SW 1271 (cell line): ENCODE data around the gene TBKBP1.
"Not testable (repeated sequence)": the region's sequence is repeated elsewhere in the genome, so short reads cannot be mapped to it uniquely, and the experiment has no call there.

Source experiments
- DNase-seq, 2 experiments: peaks; one replicate each; lab custom pipeline; 2025; lab: John Stamatoyannopoulos, UW

Gene TBKBP1

DNA sequence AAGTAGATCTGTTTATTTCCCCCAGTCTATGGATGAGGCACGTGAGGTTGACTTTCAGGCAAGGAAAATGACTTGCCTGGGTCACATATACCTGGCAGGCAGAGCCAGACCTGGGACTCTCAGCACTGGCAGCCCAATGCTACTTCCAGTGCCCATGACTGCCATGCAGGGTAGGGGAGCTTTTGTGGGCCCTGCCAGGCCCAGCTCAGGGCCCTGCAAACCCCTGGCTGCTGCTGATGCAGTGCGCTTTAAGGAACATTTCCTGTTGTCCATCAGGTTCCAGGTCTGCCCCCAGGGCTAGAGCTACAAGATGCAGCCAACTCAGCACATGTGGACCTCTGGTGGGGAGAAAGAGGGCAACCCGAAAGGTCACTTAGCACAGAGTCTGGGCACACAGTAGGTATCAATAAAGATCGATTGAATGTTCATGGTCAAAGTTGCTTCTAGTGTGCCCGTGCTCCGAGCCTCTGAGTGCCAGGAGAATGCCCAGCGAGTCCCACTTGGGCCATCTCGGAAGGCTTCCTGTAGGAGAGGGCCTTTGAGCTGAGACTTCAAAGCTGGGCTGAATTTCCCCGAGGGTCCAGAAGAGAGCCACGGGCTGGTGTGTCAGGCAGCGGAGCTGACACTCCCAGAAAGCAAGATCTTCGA lies 38.6 kb downstream of the TBKBP1 start:
- DNase-seq, result no peak

DNA sequence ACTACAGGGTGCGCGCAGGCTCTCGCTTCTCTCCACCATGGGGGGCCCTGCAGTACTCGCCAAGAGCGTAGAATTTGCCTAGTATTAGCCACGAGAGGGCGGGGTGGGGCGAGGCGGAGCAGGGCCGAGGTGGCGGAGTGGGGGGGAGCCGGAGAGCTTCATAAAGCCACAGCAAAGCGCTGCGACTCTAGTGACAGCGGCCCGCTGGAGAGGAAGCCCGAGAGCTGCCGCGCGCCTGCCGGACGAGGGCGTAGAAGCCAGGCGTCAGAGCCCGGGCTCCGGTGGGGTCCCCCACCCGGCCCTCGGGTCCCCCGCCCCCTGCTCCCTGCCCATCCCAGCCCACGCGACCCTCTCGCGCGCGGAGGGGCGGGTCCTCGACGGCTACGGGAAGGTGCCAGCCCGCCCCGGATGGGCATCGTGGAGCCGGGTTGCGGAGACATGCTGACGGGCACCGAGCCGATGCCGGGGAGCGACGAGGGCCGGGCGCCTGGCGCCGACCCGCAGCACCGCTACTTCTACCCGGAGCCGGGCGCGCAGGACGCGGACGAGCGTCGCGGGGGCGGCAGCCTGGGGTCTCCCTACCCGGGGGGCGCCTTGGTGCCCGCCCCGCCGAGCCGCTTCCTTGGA lies 39.2 kb downstream of the TBKBP1 start, which contains the start of gene TBX21:
Gene TBX21 (plus strand): TSS at position 190 of the 627 bp plus-strand sequence. CDS start 219 bp downstream, at position 409.
- peak in 1 of 2 experiments; percentile 72 for DNase-seq

- no peak for DNase-seq
These were observed 39.9 kb downstream of the TBKBP1 start for GRCh38 chr17:47733674-47734410.

DNA sequence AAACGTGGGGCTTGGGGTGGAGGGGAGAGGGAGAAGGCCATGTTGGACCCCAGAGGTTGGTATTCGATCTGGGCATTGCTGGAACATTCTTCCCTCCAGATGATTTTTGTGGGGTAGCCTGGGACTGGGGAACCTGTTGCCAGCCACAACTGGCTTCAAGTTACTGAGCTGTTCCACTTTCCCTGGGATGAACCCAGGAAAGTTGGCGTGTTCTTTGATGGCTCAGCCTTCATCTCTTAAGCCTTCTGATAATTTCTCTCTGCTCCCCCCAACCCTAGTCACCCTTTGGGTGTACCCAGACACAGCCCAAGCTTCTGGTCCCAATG lies 41.1 kb downstream of the TBKBP1 start:
- DNase-seq, result no peak

- no peak for DNase-seq
These were observed 41.6 kb downstream of the TBKBP1 start for GRCh38 chr17:47735536-47736011.

DNA sequence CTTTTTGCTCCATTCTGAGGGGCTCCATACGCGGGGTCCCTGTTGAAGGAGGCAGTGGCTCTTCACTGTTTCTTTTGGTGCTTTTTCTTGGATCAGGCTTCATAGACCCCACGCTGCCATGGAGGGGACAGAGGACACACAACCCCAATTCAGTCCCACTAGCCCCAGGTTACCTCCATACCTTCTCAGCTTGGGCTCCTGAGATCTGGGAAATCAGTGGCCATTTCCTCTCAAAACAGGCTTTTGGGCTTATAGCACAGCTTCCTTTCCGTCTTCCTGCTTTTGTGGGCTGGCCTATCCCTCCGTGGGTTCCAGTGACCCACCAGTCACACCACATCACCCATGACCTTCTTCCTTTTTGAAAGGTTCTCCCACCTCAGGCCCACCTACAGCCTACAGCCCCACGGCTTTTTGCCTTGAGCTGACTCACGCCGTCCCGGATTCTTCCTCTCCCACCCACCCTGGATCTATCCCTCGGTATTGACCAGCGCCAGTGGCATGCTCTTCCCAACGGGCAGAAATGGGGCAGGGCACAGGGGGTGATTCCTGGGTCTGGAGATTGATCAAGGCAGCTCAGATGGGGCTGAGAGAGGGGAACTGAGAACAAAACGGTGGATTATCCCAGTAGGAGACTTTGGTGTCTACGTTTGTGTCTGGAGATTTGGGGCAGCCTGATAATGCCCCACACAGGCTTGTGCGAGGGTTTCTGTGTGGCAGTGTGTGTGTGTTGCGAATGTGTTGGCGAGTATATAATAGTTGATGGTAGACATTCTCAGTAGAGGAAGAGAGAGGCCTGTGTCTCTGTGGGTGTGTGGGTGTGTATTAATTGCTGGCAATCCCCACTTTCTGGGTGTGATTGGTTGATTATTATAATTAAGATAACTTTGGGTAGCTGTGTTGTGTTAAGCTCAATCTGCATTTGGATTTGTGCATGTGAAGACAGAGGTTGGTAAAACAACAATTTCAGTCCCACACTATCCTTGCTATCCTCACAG lies 42.8 kb downstream of the TBKBP1 start:
- DNase-seq, result no peak

DNA sequence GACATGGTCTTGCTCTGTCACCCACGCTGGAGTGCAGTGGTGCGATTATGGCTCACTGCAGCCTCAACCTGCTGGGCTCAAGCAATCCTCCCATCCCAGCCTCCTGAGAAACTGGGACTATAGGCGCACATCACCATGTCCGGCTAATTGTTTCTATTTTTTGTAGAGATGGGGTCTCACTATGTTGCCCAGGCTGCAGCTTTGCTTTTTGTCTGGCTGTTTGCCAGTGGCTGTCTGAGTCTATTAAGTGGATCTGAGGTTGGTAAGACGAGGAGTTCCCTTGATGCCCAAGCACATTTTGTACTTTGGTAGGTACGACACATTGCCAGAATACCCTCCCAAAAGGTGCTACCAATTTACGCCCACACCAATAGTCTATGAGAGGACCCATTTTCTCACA lies 44.2 kb downstream of the TBKBP1 start:
- no peak for DNase-seq

GRCh38 chr17:47739150-47739549 lies 45.2 kb downstream of the TBKBP1 start:
- DNase-seq, result no peak

DNA sequence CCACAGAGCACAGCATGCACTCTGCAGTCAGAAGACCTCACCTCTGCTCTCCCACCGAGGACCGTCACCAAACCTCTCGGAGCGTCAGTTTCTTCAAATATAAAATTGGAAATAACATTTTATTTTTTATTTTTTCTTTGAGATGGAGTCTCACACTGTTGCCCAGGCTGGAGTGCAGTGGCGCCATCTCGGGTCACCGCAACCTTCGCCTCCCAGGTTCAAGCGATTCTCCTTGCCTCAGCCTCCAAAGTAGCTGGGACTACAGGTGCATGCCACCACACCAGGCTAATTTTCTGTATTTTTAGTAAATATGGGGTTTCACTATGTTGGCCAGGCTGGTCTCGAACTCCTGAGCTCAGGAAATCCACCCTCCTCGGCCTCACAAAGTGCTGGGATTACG lies 46.0 kb downstream of the TBKBP1 start:
- DNase-seq, result not testable (repeated sequence)

- DNase-seq, result no peak
These were observed 47.3 kb downstream of the TBKBP1 start for GRCh38 chr17:47741109-47741792.

DNA sequence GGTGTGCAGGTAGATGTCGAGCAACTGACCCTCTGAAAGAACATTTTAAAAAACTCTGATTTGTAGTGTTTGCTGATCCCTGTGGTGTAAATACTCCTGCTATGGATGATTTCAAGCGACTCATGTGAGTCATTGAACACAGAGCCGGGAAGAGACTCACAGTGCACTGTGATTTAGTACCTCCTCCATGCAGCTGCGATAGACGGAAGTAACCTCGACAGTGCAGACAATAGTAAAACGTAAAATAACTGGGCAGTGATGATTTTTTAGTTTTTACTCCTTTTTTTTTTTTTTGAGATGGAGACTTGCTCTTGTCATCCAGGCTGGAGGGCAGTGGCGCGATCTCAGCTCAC lies 47.8 kb downstream of the TBKBP1 start:
- no peak for DNase-seq

GRCh38 chr17:47742319-47743181 lies 48.6 kb downstream of the TBKBP1 start:
- no peak for DNase-seq

GRCh38 chr17:47744168-47745036 lies 50.4 kb downstream of the TBKBP1 start:
- DNase-seq, result no peak

DNA sequence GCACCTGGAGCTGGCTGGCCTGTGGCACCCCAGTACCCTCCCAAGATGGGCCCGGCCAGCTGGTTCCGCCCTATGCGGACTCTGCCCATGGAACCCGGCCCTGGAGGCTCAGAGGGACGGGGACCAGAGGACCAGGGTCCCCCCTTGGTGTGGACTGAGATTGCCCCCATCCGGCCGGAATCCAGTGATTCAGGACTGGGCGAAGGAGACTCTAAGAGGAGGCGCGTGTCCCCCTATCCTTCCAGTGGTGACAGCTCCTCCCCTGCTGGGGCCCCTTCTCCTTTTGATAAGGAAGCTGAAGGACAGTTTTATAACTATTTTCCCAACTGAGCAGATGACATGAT lies 51.0 kb downstream of the TBKBP1 start:
- DNase-seq, result no peak

GRCh38 chr17:47751471-47751870 lies 57.5 kb downstream of the TBKBP1 start:
- no peak for DNase-seq

- DNase-seq, result no peak
These were observed 63.4 kb downstream of the TBKBP1 start for GRCh38 chr17:47757386-47757785.

- DNase-seq, result no peak
These were observed 66.6 kb downstream of the TBKBP1 start for GRCh38 chr17:47760409-47761140.
